ENCODE measurements around the gene PPP2R3A.

Gene PPP2R3A, protein sequence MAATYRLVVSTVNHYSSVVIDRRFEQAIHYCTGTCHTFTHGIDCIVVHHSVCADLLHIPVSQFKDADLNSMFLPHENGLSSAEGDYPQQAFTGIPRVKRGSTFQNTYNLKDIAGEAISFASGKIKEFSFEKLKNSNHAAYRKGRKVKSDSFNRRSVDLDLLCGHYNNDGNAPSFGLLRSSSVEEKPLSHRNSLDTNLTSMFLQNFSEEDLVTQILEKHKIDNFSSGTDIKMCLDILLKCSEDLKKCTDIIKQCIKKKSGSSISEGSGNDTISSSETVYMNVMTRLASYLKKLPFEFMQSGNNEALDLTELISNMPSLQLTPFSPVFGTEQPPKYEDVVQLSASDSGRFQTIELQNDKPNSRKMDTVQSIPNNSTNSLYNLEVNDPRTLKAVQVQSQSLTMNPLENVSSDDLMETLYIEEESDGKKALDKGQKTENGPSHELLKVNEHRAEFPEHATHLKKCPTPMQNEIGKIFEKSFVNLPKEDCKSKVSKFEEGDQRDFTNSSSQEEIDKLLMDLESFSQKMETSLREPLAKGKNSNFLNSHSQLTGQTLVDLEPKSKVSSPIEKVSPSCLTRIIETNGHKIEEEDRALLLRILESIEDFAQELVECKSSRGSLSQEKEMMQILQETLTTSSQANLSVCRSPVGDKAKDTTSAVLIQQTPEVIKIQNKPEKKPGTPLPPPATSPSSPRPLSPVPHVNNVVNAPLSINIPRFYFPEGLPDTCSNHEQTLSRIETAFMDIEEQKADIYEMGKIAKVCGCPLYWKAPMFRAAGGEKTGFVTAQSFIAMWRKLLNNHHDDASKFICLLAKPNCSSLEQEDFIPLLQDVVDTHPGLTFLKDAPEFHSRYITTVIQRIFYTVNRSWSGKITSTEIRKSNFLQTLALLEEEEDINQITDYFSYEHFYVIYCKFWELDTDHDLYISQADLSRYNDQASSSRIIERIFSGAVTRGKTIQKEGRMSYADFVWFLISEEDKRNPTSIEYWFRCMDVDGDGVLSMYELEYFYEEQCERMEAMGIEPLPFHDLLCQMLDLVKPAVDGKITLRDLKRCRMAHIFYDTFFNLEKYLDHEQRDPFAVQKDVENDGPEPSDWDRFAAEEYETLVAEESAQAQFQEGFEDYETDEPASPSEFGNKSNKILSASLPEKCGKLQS (N-terminal part only)

DNA sequence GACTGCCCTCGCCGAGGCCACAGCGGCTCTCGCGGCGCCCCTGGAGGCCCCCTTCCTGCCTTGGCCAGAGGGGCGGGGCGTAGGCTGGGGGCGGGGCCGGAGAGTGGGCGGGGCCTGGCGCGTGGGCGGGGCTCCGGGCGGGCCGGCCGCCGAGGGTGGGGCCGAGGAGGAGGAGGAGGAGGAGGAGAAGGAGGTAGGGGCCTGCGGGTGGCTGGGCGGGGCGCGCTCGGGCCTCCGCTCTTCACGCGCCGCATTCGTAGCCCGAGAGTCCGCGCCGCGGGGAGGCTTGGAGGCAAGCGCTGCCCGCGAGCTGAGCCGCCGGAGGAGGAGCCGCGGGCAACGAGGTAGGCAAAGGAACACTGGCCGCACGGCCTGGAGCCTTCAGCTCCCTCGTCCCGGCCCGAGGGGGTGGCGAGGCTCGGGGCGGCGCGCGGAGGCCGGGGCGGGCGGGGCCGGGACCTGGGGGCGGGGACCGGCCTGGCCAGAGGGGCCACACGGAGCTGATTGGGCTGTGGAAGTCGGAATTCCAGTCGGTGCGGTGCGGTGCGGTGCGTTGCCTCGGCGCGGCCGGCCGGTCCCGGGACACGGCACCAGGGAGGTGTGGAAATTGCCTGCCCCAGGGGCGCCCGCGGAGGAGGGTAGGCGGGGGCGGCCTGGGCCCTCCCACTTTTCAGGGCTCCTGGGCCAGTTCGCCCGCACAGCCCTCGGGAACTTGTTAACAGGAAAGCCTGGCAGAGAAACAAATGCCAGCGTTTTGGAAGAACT is at the start of gene PPP2R3A:
Gene PPP2R3A, plus strand, starts transcription at position 223 of the 765 bp plus-strand sequence. CDS start 35,771 bp downstream, outside the sequence.
- TF ChIP-seq, protein P1, sequence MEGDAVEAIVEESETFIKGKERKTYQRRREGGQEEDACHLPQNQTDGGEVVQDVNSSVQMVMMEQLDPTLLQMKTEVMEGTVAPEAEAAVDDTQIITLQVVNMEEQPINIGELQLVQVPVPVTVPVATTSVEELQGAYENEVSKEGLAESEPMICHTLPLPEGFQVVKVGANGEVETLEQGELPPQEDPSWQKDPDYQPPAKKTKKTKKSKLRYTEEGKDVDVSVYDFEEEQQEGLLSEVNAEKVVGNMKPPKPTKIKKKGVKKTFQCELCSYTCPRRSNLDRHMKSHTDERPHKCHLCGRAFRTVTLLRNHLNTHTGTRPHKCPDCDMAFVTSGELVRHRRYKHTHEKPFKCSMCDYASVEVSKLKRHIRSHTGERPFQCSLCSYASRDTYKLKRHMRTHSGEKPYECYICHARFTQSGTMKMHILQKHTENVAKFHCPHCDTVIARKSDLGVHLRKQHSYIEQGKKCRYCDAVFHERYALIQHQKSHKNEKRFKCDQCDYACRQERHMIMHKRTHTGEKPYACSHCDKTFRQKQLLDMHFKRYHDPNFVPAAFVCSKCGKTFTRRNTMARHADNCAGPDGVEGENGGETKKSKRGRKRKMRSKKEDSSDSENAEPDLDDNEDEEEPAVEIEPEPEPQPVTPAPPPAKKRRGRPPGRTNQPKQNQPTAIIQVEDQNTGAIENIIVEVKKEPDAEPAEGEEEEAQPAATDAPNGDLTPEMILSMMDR (IDR thresholded peaks at IDR 0.05; ENCODE audit: extremely low read depth, missing control alignments) = no peak

GRCh38 chr3:135916310-135916709 is 49.2 kb upstream of the PPP2R3A start:
- DNase-seq (ENCODE audit: low spot score) = no peak
- TF ChIP-seq, protein P1 (IDR thresholded peaks at IDR 0.05; ENCODE audit: extremely low read depth, missing control alignments) = no peak

More for the DNA sequence above, at the start of gene PPP2R3A:
- DNase-seq (ENCODE audit: low spot score) = peak; percentile 85

- TF ChIP-seq, protein P1 (IDR thresholded peaks at IDR 0.05; ENCODE audit: extremely low read depth, missing control alignments) = no peak
- no peak for DNase-seq (ENCODE audit: low spot score)
Measured at GRCh38 chr3:135917076-135917475, 48.5 kb upstream of the PPP2R3A start.

GRCh38 chr3:135917927-135918597 is 47.5 kb upstream of the PPP2R3A start:
- TF ChIP-seq, protein P1 (IDR thresholded peaks at IDR 0.05; ENCODE audit: extremely low read depth, missing control alignments) = no peak
- DNase-seq (ENCODE audit: low spot score) = no peak

DNA sequence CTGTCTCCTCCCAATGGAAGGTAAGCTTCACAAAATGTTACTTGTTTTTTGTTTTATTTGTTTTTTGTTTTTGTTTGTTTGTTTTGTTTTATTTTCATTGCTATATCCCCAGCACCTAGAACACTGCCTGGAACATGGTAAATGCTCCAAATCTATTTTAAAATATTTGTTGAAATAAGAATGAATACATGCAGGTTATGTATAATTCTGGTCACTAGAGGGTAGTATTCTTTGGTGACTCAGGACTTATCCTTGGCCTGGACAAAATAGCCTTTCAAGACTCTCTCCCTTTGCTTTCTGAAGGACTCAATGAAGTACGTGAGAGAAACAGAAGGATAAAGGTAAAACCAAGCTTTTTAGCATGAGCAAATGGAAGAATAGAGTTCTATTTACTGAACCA is 46.9 kb upstream of the PPP2R3A start:
- no peak for DNase-seq (ENCODE audit: low spot score)
- TF ChIP-seq, protein P1 (IDR thresholded peaks at IDR 0.05; ENCODE audit: extremely low read depth, missing control alignments) = no peak

DNA sequence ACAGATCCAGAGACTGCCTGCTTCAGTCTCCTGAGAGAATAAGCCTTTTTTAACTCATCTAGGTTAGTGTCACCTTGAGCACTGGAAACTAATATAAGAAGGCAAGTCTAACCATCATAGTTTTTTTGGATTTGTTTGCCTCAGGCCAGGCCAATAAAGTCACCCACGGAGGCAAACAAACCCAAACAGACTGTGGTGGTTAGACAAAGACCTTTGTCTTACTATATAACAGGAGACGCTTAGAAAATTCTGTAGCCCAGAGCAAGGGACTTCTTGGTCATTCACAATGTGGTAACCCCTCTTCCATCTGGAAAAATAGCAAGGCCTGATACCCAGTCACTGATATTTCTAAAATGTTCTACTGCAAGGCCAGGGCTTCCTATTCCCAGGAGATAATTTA is 45.3 kb upstream of the PPP2R3A start:
- TF ChIP-seq, protein P1 (IDR thresholded peaks at IDR 0.05; ENCODE audit: extremely low read depth, missing control alignments) = no peak
- no peak for DNase-seq (ENCODE audit: low spot score)

Data from GM20000 (cell line).